GM19025 (cell line): ENCODE data around the gene SP3.

Experiments
- ATAC-seq: cut with Tn5 transposase; IDR thresholded peaks from one replicate; pipeline ENCODE4 v1.9.1; 2021; ENCODE audit warnings: mild to moderate bottlenecking, low read depth, moderate library complexity; ENCODE audit not compliant: unreplicated experiment

The SP3 gene

GRCh38 chr2:173948198-173948597 is 17.0 kb downstream of the SP3 start:
- no peak for ATAC-seq

GRCh38 chr2:173947131-173947530 is 18.0 kb downstream of the SP3 start:
- no peak for ATAC-seq

GRCh38 chr2:173943738-173944137 is 21.4 kb downstream of the SP3 start:
- ATAC-seq, result no peak

- no peak for ATAC-seq
These were observed 22.2 kb downstream of the SP3 start for GRCh38 chr2:173942861-173943523.

- no peak for ATAC-seq
These were observed 23.6 kb downstream of the SP3 start for GRCh38 chr2:173941567-173941966.

- ATAC-seq, result no peak
These were observed 24.8 kb downstream of the SP3 start for GRCh38 chr2:173940208-173941020.

- no peak for ATAC-seq
These were observed 26.3 kb downstream of the SP3 start for GRCh38 chr2:173938700-173939384.

- no peak for ATAC-seq
These were observed 29.9 kb downstream of the SP3 start for GRCh38 chr2:173935305-173935704.

- no peak for ATAC-seq
These were observed 30.3 kb downstream of the SP3 start for GRCh38 chr2:173934895-173935294.

GRCh38 chr2:173931751-173932150 is 33.4 kb downstream of the SP3 start:
- no peak for ATAC-seq

- no peak for ATAC-seq
These were observed 35.7 kb downstream of the SP3 start for GRCh38 chr2:173929441-173929840.

- no peak for ATAC-seq
These were observed 38.3 kb downstream of the SP3 start for GRCh38 chr2:173926875-173927274.

GRCh38 chr2:173924285-173924684 is 40.9 kb downstream of the SP3 start:
- no peak for ATAC-seq

GRCh38 chr2:173922760-173923159 is 42.4 kb downstream of the SP3 start:
- no peak for ATAC-seq

- ATAC-seq, result no peak
These were observed 43.1 kb downstream of the SP3 start for GRCh38 chr2:173922068-173922467.

- no peak for ATAC-seq
These were observed 50.9 kb downstream of the SP3 start for GRCh38 chr2:173914055-173914927.

- no peak for ATAC-seq
These were observed 55.3 kb downstream of the SP3 start for GRCh38 chr2:173909846-173910245.

- no peak for ATAC-seq
These were observed 58.5 kb downstream of the SP3 start for GRCh38 chr2:173906626-173907025.

- no peak for ATAC-seq
These were observed 61.4 kb downstream of the SP3 start for GRCh38 chr2:173903601-173904394.

- ATAC-seq, result no peak
These were observed 66.2 kb downstream of the SP3 start for GRCh38 chr2:173898996-173899395.
